ENCODE measurements around the gene PPCS. TPM values are rescaled to one million over a fixed set of nuclear protein-coding genes. Genes with fewer than 3 reads are reported as not detected.

The PPCS gene
- 33.4 and 33.9 TPM in 2 replicates for polyA plus RNA-seq (2013)

DNA sequence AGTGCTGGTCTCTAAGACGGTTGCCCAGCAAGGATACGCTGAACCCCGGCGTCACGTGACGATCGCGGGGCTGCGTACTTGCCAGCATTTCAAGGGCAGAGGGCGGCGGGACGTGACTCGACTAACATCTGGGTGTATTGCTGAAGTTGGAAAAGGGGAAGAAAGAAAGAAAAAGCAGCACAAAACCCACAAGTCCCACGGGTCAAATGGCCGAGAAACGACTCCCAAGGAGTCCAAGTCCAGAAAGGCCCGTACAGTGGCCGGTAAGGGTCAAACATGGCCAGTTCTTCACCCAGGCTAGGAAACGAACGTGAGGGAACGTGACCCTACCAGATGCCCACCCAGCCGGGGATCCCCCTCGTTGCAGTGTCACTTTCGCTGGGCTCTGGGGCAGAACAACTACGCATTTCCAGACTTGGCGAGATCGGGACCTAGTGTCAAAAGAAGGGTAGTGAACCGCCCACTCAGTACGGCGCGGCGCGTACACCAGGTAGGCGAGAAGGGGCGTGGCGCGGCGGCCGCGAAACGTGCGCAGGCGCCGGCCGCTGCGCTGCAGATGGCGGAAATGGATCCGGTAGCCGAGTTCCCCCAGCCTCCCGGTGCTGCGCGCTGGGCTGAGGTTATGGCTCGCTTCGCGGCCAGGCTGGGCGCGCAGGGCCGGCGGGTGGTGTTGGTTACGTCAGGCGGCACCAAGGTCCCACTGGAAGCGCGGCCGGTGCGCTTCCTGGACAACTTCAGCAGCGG, at the start of gene PPCS, which contains the start of gene ZMYND12:
Gene PPCS, plus strand, starts transcription at position 534 of the 744 bp plus-strand sequence. Its CDS starts 23 bp downstream, at position 557.
Gene ZMYND12, minus strand, starts transcription at position 13 of the 744 bp plus-strand sequence. CDS start 25 bp downstream, outside the sequence.
- Histone ChIP-seq H3K27ac (ENCODE audit: low read depth, low read length) (peak within 1 kb of the TSS; percentile 72), H3K79me2 (ENCODE audit: control insufficient read depth, insufficient read depth, low read length, poor library complexity) (peaks cover 9% of the 10 kb centered on the region)
- no CpG with 5 or more reads among the region's 66 CpGs for WGBS (ENCODE audit: extremely low coverage, insufficient coverage, insufficient read length)

DNA sequence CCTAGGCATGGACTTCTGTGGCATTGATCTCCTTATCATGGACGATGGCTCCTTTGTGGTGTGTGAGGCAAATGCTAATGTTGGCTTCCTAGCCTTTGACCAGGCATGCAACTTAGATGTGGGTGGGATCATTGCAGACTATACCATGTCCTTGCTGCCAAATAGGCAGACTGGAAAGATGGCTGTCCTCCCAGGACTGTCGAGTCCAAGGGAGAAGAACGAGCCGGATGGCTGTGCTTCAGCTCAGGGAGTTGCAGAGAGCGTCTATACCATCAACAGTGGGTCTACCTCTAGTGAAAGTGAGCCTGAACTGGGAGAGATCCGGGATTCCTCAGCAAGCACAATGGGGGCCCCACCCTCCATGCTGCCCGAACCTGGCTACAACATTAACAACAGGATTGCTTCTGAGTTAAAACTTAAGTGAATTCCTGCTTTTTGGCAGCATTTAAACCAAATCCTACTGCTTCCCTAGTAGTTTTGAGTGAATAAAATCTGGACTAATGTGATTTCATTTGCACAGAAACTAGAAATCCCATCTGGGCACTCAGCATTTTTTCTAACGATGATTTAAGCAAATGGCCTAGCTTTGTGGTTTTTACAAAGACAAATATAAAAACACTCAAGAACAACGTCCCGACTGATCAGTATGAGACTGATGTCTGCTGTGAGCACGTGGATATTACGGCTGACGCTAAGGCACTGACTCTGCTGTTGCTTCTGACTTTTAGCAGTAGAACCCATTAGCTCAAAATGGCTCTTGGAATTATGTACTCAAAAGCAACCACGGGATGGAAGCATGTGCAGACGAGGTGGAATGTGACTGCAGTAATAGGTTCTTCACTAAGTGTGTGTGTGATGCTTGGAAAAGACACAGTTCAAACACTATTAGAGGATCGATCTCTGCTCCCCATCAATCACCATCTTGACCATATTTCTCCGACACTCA, 41.5 kb upstream of the PPCS start:
- Histone ChIP-seq H2BK12ac (ENCODE audit: low read length) (no peak overlapping the region), H3K36me3 (ENCODE audit: control insufficient read depth in 1 of 2, insufficient read depth in 2 of 2, low read length in 2 of 2) (no peaks in the 10 kb centered on the region)
- WGBS (ENCODE audit: extremely low coverage, insufficient coverage, insufficient read length): no CpG with 5 or more reads among the region's 17 CpGs

More for the DNA sequence above, at the start of gene PPCS, which contains the start of gene ZMYND12:
- peak within 1 kb of the TSS; percentile 86 for H4K12ac ChIP-seq (ENCODE audit: low read depth, low read length)
- H2BK120ac ChIP-seq (ENCODE audit: insufficient read depth, low read length, poor library complexity): peak within 1 kb of the TSS; percentile 80
- no peaks in the 10 kb centered on the region for H3K9me3 ChIP-seq (ENCODE audit: insufficient read depth, low read depth, low read length)
- H4K8ac ChIP-seq (ENCODE audit: low read depth, low read length): peak within 1 kb of the TSS; percentile 94
- peak within 1 kb of the TSS; percentile 62 for H3K4ac ChIP-seq (ENCODE audit: low read depth, low read length)
- peak within 1 kb of the TSS; percentile 88 for H3K9ac ChIP-seq (ENCODE audit: low read length)
- peak within 1 kb of the TSS; percentile 90 for H4K91ac ChIP-seq (ENCODE audit: low read depth, low read length)
- H3K18ac ChIP-seq (ENCODE audit: low read length): peak within 1 kb of the TSS; percentile 84
- peak within 1 kb of the TSS; percentile 82 for H3K4me2 ChIP-seq (ENCODE audit: low read length)
- peaks cover 11% of the 10 kb centered on the region for H3K79me1 ChIP-seq (ENCODE audit: low read length)
- peak within 1 kb of the TSS; percentile 60 for H2BK5ac ChIP-seq (ENCODE audit: low read depth, low read length, poor library complexity)
- peak within 1 kb of the TSS; percentile 88 for H2AFZ ChIP-seq (ENCODE audit: insufficient read depth, low read length, poor library complexity)
- peak within 1 kb of the TSS; percentile 92 for H3K14ac ChIP-seq (ENCODE audit: low read length)
- peaks cover 8 to 10% of the 10 kb centered on the region in 2 experiments for H3K4me1 ChIP-seq (ENCODE audit: control insufficient read depth in 1 of 2, insufficient read depth in 2 of 2, low read length in 2 of 2)
- H3K4me3 ChIP-seq (ENCODE audit: low read depth, low read length): peak within 1 kb of the TSS; percentile 91
- no peaks in the 10 kb centered on the region for H3K27me3 ChIP-seq (ENCODE audit: insufficient read depth, low read length)
- peaks cover 0 to 7% of the 10 kb centered on the region in 2 experiments for H3K36me3 ChIP-seq (ENCODE audit: control insufficient read depth in 1 of 2, insufficient read depth in 2 of 2, low read length in 2 of 2)
- no peak within 1 kb of the TSS for H2BK12ac ChIP-seq (ENCODE audit: low read length)
- DNase-seq: peak; percentile 83 to 90
- H2AK5ac ChIP-seq (ENCODE audit: low read length): peak within 1 kb of the TSS; percentile 40
- H3K23ac ChIP-seq (ENCODE audit: low read length): no peak within 1 kb of the TSS

DNA sequence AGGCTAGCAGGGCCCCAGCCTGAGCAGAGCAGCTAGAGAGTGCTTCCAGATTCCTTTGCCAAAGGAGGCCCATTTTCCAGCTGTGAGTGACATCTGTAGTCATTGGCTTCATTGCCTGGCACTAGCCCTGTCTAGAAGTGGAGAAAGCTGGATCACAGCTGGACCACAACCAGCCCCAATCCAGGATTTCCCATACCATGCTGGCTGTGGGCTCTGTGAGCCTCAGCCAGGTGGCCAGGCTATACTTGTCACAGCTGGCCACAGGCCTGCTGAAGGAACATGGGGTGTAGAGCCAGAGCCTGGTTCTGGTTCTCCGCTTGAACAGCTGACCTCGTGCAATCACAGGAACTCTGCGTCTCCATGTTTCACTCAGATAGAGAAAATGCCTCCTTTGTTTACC, 39.2 kb upstream of the PPCS start:
- WGBS (ENCODE audit: extremely low coverage, insufficient coverage, insufficient read length): no CpG with 5 or more reads among the region's 3 CpGs
- H2AK5ac ChIP-seq (ENCODE audit: low read length): no peak overlapping the region
- no peak overlapping the region for H4K8ac ChIP-seq (ENCODE audit: low read depth, low read length)
- H3K18ac ChIP-seq (ENCODE audit: low read length): no peak overlapping the region
- H3K79me1 ChIP-seq (ENCODE audit: low read length): no peaks in the 10 kb centered on the region
- no peaks in the 10 kb centered on the region for H3K9me3 ChIP-seq (ENCODE audit: insufficient read depth, low read depth, low read length)
- no peak overlapping the region for H3K9ac ChIP-seq (ENCODE audit: low read length)
- no peak overlapping the region for H2AFZ ChIP-seq (ENCODE audit: insufficient read depth, low read length, poor library complexity)
- no peak overlapping the region for H3K27ac ChIP-seq (ENCODE audit: low read depth, low read length)
- H3K14ac ChIP-seq (ENCODE audit: low read length): no peak overlapping the region
- no peak overlapping the region for H4K12ac ChIP-seq (ENCODE audit: low read depth, low read length)
- no peak overlapping the region for H2BK12ac ChIP-seq (ENCODE audit: low read length)
- H3K36me3 ChIP-seq (ENCODE audit: control insufficient read depth in 1 of 2, insufficient read depth in 2 of 2, low read length in 2 of 2): no peaks in the 10 kb centered on the region
- H3K4ac ChIP-seq (ENCODE audit: low read depth, low read length): no peak overlapping the region
- no peaks in the 10 kb centered on the region for H3K27me3 ChIP-seq (ENCODE audit: insufficient read depth, low read length)
- H3K4me3 ChIP-seq (ENCODE audit: low read depth, low read length): no peak overlapping the region
- H3K79me2 ChIP-seq (ENCODE audit: control insufficient read depth, insufficient read depth, low read length, poor library complexity): no peaks in the 10 kb centered on the region
- no peak for DNase-seq
- H3K23ac ChIP-seq (ENCODE audit: low read length): no peak overlapping the region
- no peaks in the 10 kb centered on the region for H3K4me1 ChIP-seq (ENCODE audit: control insufficient read depth in 1 of 2, insufficient read depth in 2 of 2, low read length in 2 of 2)
- H2BK120ac ChIP-seq (ENCODE audit: insufficient read depth, low read length, poor library complexity): no peak overlapping the region
- H3K4me2 ChIP-seq (ENCODE audit: low read length): no peak overlapping the region
- no peak overlapping the region for H2BK5ac ChIP-seq (ENCODE audit: low read depth, low read length, poor library complexity)
- H4K91ac ChIP-seq (ENCODE audit: low read depth, low read length): no peak overlapping the region

More for the DNA sequence above, 41.5 kb upstream of the PPCS start:
- Histone ChIP-seq H2BK120ac (ENCODE audit: insufficient read depth, low read length, poor library complexity) (no peak overlapping the region), H2AFZ (ENCODE audit: insufficient read depth, low read length, poor library complexity) (no peak overlapping the region), H3K4ac (ENCODE audit: low read depth, low read length) (no peak overlapping the region), H4K8ac (ENCODE audit: low read depth, low read length) (no peak overlapping the region), H3K14ac (ENCODE audit: low read length) (no peak overlapping the region), H2AK5ac (ENCODE audit: low read length) (no peak overlapping the region), H4K91ac (ENCODE audit: low read depth, low read length) (no peak overlapping the region), H3K79me1 (ENCODE audit: low read length) (no peaks in the 10 kb centered on the region), H3K4me2 (ENCODE audit: low read length) (no peak overlapping the region), H3K23ac (ENCODE audit: low read length) (no peak overlapping the region), H3K18ac (ENCODE audit: low read length) (no peak overlapping the region), H3K4me3 (ENCODE audit: low read depth, low read length) (no peak overlapping the region), H3K4me1 (ENCODE audit: control insufficient read depth in 1 of 2, insufficient read depth in 2 of 2, low read length in 2 of 2) (no peaks in the 10 kb centered on the region), H2BK5ac (ENCODE audit: low read depth, low read length, poor library complexity) (no peak overlapping the region), H3K79me2 (ENCODE audit: control insufficient read depth, insufficient read depth, low read length, poor library complexity) (no peaks in the 10 kb centered on the region), H3K9ac (ENCODE audit: low read length) (no peak overlapping the region), H3K9me3 (ENCODE audit: insufficient read depth, low read depth, low read length) (no peaks in the 10 kb centered on the region), H3K27me3 (ENCODE audit: insufficient read depth, low read length) (no peaks in the 10 kb centered on the region), H4K12ac (ENCODE audit: low read depth, low read length) (no peak overlapping the region), H3K27ac (ENCODE audit: low read depth, low read length) (no peak overlapping the region)
- no peak for DNase-seq

DNA sequence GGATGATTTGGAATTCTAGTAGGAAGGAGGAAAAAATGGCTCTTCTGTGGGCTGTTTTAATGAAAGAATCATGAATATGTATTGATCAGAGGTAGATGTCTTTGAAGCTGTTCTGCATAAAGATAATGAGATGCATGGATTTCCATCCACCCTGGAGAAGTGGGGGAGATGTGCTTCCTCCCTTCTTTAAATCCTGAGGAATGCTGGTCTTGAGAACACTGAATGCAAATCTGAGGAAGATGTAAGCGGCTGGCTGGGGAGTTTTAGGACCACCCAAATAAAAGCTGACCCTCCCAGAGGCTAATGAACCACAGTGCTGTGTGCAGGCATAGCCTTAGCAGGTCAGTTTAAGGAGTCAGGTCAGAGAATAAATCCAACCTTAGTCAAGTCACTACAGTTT, 37.8 kb upstream of the PPCS start:
- no peak overlapping the region for H4K12ac ChIP-seq (ENCODE audit: low read depth, low read length)
- H3K9ac ChIP-seq (ENCODE audit: low read length): no peak overlapping the region
- no peak for DNase-seq
- no peak overlapping the region for H2AK5ac ChIP-seq (ENCODE audit: low read length)
- no CpG with 5 or more reads among the region's 1 CpG for WGBS (ENCODE audit: extremely low coverage, insufficient coverage, insufficient read length)
- no peaks in the 10 kb centered on the region for H3K79me2 ChIP-seq (ENCODE audit: control insufficient read depth, insufficient read depth, low read length, poor library complexity)
- no peaks in the 10 kb centered on the region for H3K9me3 ChIP-seq (ENCODE audit: insufficient read depth, low read depth, low read length)
- no peak overlapping the region for H3K18ac ChIP-seq (ENCODE audit: low read length)
- no peak overlapping the region for H3K4me3 ChIP-seq (ENCODE audit: low read depth, low read length)
- no peak overlapping the region for H4K91ac ChIP-seq (ENCODE audit: low read depth, low read length)
- H2BK5ac ChIP-seq (ENCODE audit: low read depth, low read length, poor library complexity): no peak overlapping the region
- H3K36me3 ChIP-seq (ENCODE audit: control insufficient read depth in 1 of 2, insufficient read depth in 2 of 2, low read length in 2 of 2): no peaks in the 10 kb centered on the region
- no peak overlapping the region for H3K23ac ChIP-seq (ENCODE audit: low read length)
- no peaks in the 10 kb centered on the region for H3K27me3 ChIP-seq (ENCODE audit: insufficient read depth, low read length)
- no peaks in the 10 kb centered on the region for H3K79me1 ChIP-seq (ENCODE audit: low read length)
- no peak overlapping the region for H2BK12ac ChIP-seq (ENCODE audit: low read length)
- no peak overlapping the region for H4K8ac ChIP-seq (ENCODE audit: low read depth, low read length)
- H3K14ac ChIP-seq (ENCODE audit: low read length): no peak overlapping the region
- H3K4me1 ChIP-seq (ENCODE audit: control insufficient read depth in 1 of 2, insufficient read depth in 2 of 2, low read length in 2 of 2): no peaks in the 10 kb centered on the region
- H3K27ac ChIP-seq (ENCODE audit: low read depth, low read length): no peak overlapping the region
- H2AFZ ChIP-seq (ENCODE audit: insufficient read depth, low read length, poor library complexity): no peak overlapping the region
- no peak overlapping the region for H2BK120ac ChIP-seq (ENCODE audit: insufficient read depth, low read length, poor library complexity)
- no peak overlapping the region for H3K4ac ChIP-seq (ENCODE audit: low read depth, low read length)
- no peak overlapping the region for H3K4me2 ChIP-seq (ENCODE audit: low read length)

Measured in trophoblast cell (in vitro differentiated cells and primary cell).